MCF 10A (cell line): ENCODE measurements around the gene LEMD3. TPM values are rescaled to one million over a fixed set of nuclear protein-coding genes. Genes with fewer than 3 reads are reported as not detected.

Experiments used
- BruUV-seq: library from RNA; stranded (reverse); fragments of 400-500 nt; replicated peaks from 2 replicates; lab custom pipeline; 2021; lab: Mats Ljungman, UMichigan
- CTCF ChIA-PET: fragments of 300-600 bp; sonication (Branson Sonifier 250); formaldehyde crosslinking; extraction: SDS; loops from one replicate; lab custom pipeline; 2021; ENCODE audit warnings: antibody characterized with exemption, inconsistent platforms; lab: Yijun Ruan, JAX
- POLR2A ChIA-PET: fragments of 300-600, 350-650 bp; sonication (Branson Sonifier 250); formaldehyde crosslinking; extraction: SDS; loops from one replicate; lab custom pipeline; 2020; ENCODE audit warnings: antibody characterized with exemption, inconsistent platforms; lab: Yijun Ruan, JAX
- DNase-seq: peaks from one replicate; pipeline ENCODE4 v3.0.0-alpha.2; 2018; ENCODE audit not compliant: unreplicated experiment
- H3K27ac Mint-ChIP-seq: one replicate; pipeline ENCODE4 v1.8.0; 2022; ENCODE audit warnings: mild to moderate bottlenecking, low read depth, mixed read lengths; ENCODE audit not compliant: unreplicated experiment
- H3K27me3 Mint-ChIP-seq: one replicate; pipeline ENCODE4 v1.8.0; 2022; ENCODE audit warnings: mixed read lengths; ENCODE audit not compliant: insufficient read depth, unreplicated experiment
- H3K36me3 Mint-ChIP-seq: one replicate; pipeline ENCODE4 v1.8.0; 2022; ENCODE audit warnings: mild to moderate bottlenecking, moderate library complexity, mixed read lengths; ENCODE audit not compliant: insufficient read depth, unreplicated experiment
- H3K4me1 Mint-ChIP-seq: one replicate; pipeline ENCODE4 v1.8.0; 2022; ENCODE audit warnings: mixed read lengths; ENCODE audit not compliant: insufficient read depth, unreplicated experiment
- H3K4me3 Mint-ChIP-seq: one replicate; pipeline ENCODE4 v1.8.0; 2022; ENCODE audit warnings: mild to moderate bottlenecking, moderate library complexity, mixed read lengths; ENCODE audit not compliant: unreplicated experiment
- H3K9me3 Mint-ChIP-seq: one replicate; pipeline ENCODE4 v1.8.0; 2022; ENCODE audit warnings: mixed read lengths; ENCODE audit not compliant: unreplicated experiment
- intact Hi-C: fragments of 100-400 bp; cut with micrococcal nuclease; formaldehyde crosslinking; loops from 2 replicates; pipeline ENCODE4 v1.14.1; 2022
- total RNA-seq: library from RNA; stranded (reverse); gene quantifications from 2 replicates; pipeline ENCODE4 v1.2.3, GENCODE V29; 2022
- TF ChIP-seq, protein P1 (sequence below): fragments of 200-600 bp; IDR thresholded peaks from one replicate; pipeline ENCODE4 v1.8.0; 2022; ENCODE audit warnings: antibody characterized with exemption, mild to moderate bottlenecking; ENCODE audit not compliant: unreplicated experiment

LEMD3 gene
- total RNA-seq, 1 experiment from 2014 or later, result 21.8 TPM

DNA sequence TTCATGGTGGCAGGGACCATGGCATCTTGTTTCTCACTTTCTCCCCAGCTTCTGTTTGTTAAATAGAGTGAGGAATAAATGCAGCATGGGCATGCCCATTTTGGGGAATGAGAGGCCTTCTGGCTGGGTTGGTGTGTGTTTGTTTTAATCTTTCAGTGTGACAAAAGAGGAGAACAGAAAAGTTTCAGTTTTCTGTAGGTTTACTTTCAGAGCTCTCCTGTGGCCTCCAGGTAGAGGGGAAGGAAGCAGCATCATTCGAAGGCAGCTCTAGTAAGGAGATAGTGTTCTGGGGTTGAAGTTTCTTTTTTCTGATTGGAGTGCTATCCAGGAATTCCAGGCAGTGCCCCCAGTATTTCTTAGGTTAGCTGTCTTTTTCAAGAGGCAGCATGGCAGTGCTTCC lies 124.4 kb downstream of the LEMD3 start:
- no peak for DNase-seq
- BruUV-seq, result no TSS peak
- intact Hi-C loops, result no loop called here
- no peaks in the 10 kb centered on the region for H3K9me3 Mint-ChIP-seq
- H3K27ac Mint-ChIP-seq, result no peak overlapping the region
- no peaks in the 10 kb centered on the region for H3K4me1 Mint-ChIP-seq
- ChIA-PET POLR2A (interaction anchor here (1.1 to 1.8 kb wide), 2 partner anchors 12 to 13 kb away, joined by 5 to 6 read pairs; no protein-coding TSS in a partner anchor), CTCF (interaction anchor here (0.6 to 2.5 kb wide), 9 partner anchors 9 to 402 kb away, joined by 3 to 6 read pairs (median 3); no protein-coding TSS in a partner anchor)
- H3K4me3 Mint-ChIP-seq, result no peak overlapping the region
- TF ChIP-seq, protein P1, sequence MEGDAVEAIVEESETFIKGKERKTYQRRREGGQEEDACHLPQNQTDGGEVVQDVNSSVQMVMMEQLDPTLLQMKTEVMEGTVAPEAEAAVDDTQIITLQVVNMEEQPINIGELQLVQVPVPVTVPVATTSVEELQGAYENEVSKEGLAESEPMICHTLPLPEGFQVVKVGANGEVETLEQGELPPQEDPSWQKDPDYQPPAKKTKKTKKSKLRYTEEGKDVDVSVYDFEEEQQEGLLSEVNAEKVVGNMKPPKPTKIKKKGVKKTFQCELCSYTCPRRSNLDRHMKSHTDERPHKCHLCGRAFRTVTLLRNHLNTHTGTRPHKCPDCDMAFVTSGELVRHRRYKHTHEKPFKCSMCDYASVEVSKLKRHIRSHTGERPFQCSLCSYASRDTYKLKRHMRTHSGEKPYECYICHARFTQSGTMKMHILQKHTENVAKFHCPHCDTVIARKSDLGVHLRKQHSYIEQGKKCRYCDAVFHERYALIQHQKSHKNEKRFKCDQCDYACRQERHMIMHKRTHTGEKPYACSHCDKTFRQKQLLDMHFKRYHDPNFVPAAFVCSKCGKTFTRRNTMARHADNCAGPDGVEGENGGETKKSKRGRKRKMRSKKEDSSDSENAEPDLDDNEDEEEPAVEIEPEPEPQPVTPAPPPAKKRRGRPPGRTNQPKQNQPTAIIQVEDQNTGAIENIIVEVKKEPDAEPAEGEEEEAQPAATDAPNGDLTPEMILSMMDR, result no peak
- peaks cover 6% of the 10 kb centered on the region for H3K36me3 Mint-ChIP-seq
- no peaks in the 10 kb centered on the region for H3K27me3 Mint-ChIP-seq

DNA sequence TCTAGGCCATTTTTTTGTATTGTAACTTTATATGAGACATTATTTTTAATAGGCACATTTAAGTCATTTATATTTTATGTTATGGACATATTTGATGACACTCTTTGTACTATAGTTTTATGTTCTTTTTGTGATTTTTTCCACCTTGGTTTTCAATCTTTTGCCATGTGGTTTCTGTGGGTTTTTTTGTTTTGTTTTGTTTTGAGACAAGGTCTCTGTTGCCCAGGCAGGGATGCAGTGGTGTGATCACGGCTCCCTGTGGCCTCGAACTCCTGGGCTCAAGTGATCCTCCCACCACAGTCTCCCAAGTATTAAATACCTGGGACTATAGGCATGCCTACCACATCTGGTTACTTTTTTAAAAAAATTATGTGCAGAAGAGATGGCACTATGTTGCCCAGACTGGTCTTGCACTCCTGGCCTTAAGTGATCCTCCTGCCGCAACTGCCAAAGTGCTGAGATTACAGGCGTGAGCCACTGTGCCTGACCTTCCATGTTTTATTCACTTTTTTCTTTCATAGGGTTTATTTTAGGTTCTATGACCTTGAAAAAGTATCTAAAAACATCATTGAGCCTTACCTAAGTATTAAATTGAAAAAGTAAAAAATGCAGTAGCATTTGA lies 125.4 kb downstream of the LEMD3 start:
- Mint-ChIP-seq H3K4me1 (no peaks in the 10 kb centered on the region), H3K4me3 (no peak overlapping the region), H3K36me3 (peaks cover 6% of the 10 kb centered on the region), H3K27me3 (no peaks in the 10 kb centered on the region), H3K27ac (no peak overlapping the region), H3K9me3 (no peaks in the 10 kb centered on the region)
- POLR2A ChIA-PET, result interaction anchor here (1.1 kb wide), 1 partner anchor 14 kb away, joined by 5 read pairs; no protein-coding TSS in a partner anchor
- TF ChIP-seq, protein P1, result no peak
- intact Hi-C loops, result no loop called here
- CTCF ChIA-PET, result interaction anchor here (0.7 to 1.3 kb wide), 4 partner anchors 11 to 403 kb away, joined by 3 to 4 read pairs (median 4); no protein-coding TSS in a partner anchor
- no TSS peak for BruUV-seq
- DNase-seq, result no peak

DNA sequence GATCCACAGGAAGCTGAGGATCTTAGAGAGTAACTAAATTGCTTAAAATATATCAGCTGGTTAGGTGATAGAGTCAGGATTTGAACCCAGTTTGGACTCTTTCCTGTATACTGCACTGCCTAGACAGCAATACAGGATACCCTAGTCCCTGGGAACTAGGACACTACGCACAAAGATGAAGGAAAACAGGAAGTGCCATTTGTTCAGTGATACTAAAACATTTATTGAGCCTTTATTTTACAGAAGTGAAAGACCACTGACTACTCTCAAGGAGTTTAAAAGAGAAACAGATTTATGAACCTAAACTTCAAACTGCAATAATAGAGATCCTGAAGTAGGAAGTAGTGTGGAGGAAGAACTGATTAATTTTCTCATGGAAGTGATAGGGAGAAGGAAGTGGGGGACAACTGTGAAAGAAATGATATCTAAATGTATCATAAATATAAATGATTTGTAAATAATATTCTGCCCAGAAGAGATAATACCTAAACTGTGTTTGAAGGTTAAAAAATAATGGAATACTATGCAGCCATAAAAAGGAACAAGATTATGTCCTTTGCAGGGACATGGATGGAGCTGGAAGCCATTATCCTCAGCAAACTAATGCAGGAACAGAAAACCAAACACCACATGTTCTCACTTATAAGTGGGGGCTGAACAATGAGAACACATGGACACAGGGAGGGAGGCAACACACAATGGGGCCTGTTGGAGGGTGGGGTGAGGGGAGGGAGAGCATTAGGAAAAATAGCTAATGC lies 127.3 kb downstream of the LEMD3 start:
- H3K27ac Mint-ChIP-seq, result no peak overlapping the region
- H3K36me3 Mint-ChIP-seq, result peaks cover 6% of the 10 kb centered on the region
- ChIA-PET CTCF (interaction anchor here (0.6 to 0.8 kb wide), 2 partner anchors 306 to 414 kb away, joined by 3 to 4 read pairs; no protein-coding TSS in a partner anchor), POLR2A (no interaction called here)
- intact Hi-C loops, result no loop called here
- H3K4me3 Mint-ChIP-seq, result no peak overlapping the region
- H3K4me1 Mint-ChIP-seq, result no peaks in the 10 kb centered on the region
- no peak for DNase-seq
- TF ChIP-seq, protein P1, result no peak
- no peaks in the 10 kb centered on the region for H3K9me3 Mint-ChIP-seq
- H3K27me3 Mint-ChIP-seq, result no peaks in the 10 kb centered on the region
- no TSS peak for BruUV-seq

Other genes with a start within 250 kb of the LEMD3 start
- gene WIF1, start 48.3 kb upstream of the LEMD3 start, total RNA-seq, result not detected in 2 replicates
- gene MSRB3, start 109.1 kb downstream of the LEMD3 start, total RNA-seq, result 31.1 and 35.1 TPM in 2 replicates